Loucy (cell line): ENCODE measurements around the gene SPATA2L.

Experiments used
- H2AFZ ChIP-seq: fragments of 200-600 bp; sonication (generic); 2 replicates; pipeline ENCODE4 v1.6.0; 2016; ENCODE audit warnings: antibody characterized with exemption, mild to moderate bottlenecking, low read length, moderate library complexity
- H3F3A ChIP-seq: fragments of 200-600 bp; 2 replicates; pipeline ENCODE4 v1.6.0; 2016; ENCODE audit warnings: antibody characterized with exemption, low read depth, mild to moderate bottlenecking
- H3K27me3 ChIP-seq: fragments of 200-600 bp; sonication (generic); 2 replicates; pipeline ENCODE4 v1.6.1; 2014; ENCODE audit warnings: low read length, mild to moderate bottlenecking; ENCODE audit not compliant: insufficient read depth, poor library complexity, severe bottlenecking
- H3K36me3 ChIP-seq: fragments of 200-600 bp; sonication (generic); 2 replicates; pipeline ENCODE4 v1.6.1; 2016; ENCODE audit warnings: low read length; ENCODE audit not compliant: insufficient read depth
- H3K4me1 ChIP-seq: fragments of 200-600 bp; sonication (generic); 2 replicates; pipeline ENCODE4 v1.5.1; 2014; ENCODE audit warnings: low read length, mild to moderate bottlenecking; ENCODE audit not compliant: insufficient read depth, poor library complexity, severe bottlenecking
- H3K4me2 ChIP-seq: fragments of 200-600 bp; sonication (generic); 2 replicates; pipeline ENCODE4 v1.6.0; 2014; ENCODE audit warnings: antibody characterized with exemption, low read length, low read depth, mild to moderate bottlenecking; ENCODE audit not compliant: poor library complexity, severe bottlenecking
- H3K4me3 ChIP-seq: fragments of 200-600 bp; sonication (generic); 2 replicates; pipeline ENCODE4 v1.5.1; 2014; ENCODE audit warnings: low read length, mild to moderate bottlenecking, mixed read lengths; ENCODE audit not compliant: poor library complexity, severe bottlenecking
- H3K79me2 ChIP-seq: fragments of 200-600 bp; sonication (generic); 2 replicates; pipeline ENCODE4 v1.6.1; 2014; ENCODE audit warnings: low read length; ENCODE audit not compliant: insufficient read depth
- H3K9ac ChIP-seq: fragments of 200-600 bp; sonication (generic); 2 replicates; pipeline ENCODE4 v1.6.0; 2014; ENCODE audit warnings: mild to moderate bottlenecking, low read depth, low read length, moderate library complexity; ENCODE audit not compliant: poor library complexity, severe bottlenecking
- H3K9me2 ChIP-seq: fragments of 200-600 bp; sonication (generic); replicated peaks from 2 replicates; pipeline ENCODE4 v1.6.1; 2016; ENCODE audit warnings: low read depth, low read length, mixed read lengths
- H3K9me3 ChIP-seq: fragments of 200-600 bp; sonication (generic); 2 replicates; pipeline ENCODE4 v1.6.1; 2014; ENCODE audit warnings: mild to moderate bottlenecking, antibody characterized with exemption, low read length, low read depth; ENCODE audit not compliant: insufficient read depth
- H4K20me1 ChIP-seq: fragments of 200-600 bp; sonication (generic); 2 replicates; pipeline ENCODE4 v1.6.0; 2014; ENCODE audit warnings: antibody characterized with exemption, low read length, mild to moderate bottlenecking; ENCODE audit not compliant: insufficient read depth, poor library complexity, severe bottlenecking
- CTCF ChIP-seq: fragments of 200-600 bp; sonication (generic); conservative IDR thresholded peaks from 2 replicates; pipeline ENCODE4 v1.5.1; 2014; ENCODE audit warnings: mild to moderate bottlenecking, antibody characterized with exemption, low read length
- EZH2phosphoT487 ChIP-seq: fragments of 200-600 bp; IDR thresholded peaks from 2 replicates; pipeline ENCODE4 v1.6.1; 2018; ENCODE audit warnings: antibody characterized with exemption, mild to moderate bottlenecking, moderate library complexity, borderline replicate concordance

SPATA2L gene

GRCh38 chr16:89701425-89702406, at the start of gene SPATA2L:
SPATA2L (minus strand) TSS chr16:89701705; CDS start chr16:89701232, 473 bp downstream.
- Histone ChIP-seq H3F3A (no peaks in the 10 kb centered on the region), H3K9ac (no peak within 1 kb of the TSS), H3K9me3 (no peaks in the 10 kb centered on the region), H3K79me2 (no peaks in the 10 kb centered on the region), H2AFZ (peak within 1 kb of the TSS; percentile 70; the same call in 1 of the 2 replicates), H3K4me2 (peak within 1 kb of the TSS; percentile 69), H3K4me1 (peaks cover 8% of the 10 kb centered on the region), H3K4me3 (peak within 1 kb of the TSS; percentile 72), H3K9me2 (no peaks in the 10 kb centered on the region), H4K20me1 (no peaks in the 10 kb centered on the region), H3K36me3 (no peaks in the 10 kb centered on the region), H3K27me3 (no peaks in the 10 kb centered on the region)
- TF ChIP-seq CTCF (peak; percentile 15; the same call in 1 of the 2 replicates), EZH2phosphoT487 (no peak)

GRCh38 chr16:89749637-89750036, 48.1 kb upstream of the SPATA2L start:
- Histone ChIP-seq H3K4me3 (no peak overlapping the region), H3K4me2 (no peak overlapping the region), H3K9me3 (no peaks in the 10 kb centered on the region), H3K9ac (no peak overlapping the region), H3F3A (no peaks in the 10 kb centered on the region), H3K36me3 (peaks cover 31% of the 10 kb centered on the region; the same call in 1 of the 2 replicates), H3K79me2 (no peaks in the 10 kb centered on the region), H2AFZ (no peak overlapping the region), H3K9me2 (no peaks in the 10 kb centered on the region), H3K4me1 (no peaks in the 10 kb centered on the region), H4K20me1 (no peaks in the 10 kb centered on the region), H3K27me3 (no peaks in the 10 kb centered on the region)
- TF ChIP-seq CTCF = no peak
- TF ChIP-seq EZH2phosphoT487 = no peak

GRCh38 chr16:89748921-89749320, 47.4 kb upstream of the SPATA2L start:
- Histone ChIP-seq H3K4me2 (no peak overlapping the region), H3K27me3 (no peaks in the 10 kb centered on the region), H3K9me3 (no peaks in the 10 kb centered on the region), H3K79me2 (no peaks in the 10 kb centered on the region), H2AFZ (no peak overlapping the region), H3K4me3 (no peak overlapping the region), H3F3A (no peaks in the 10 kb centered on the region), H3K9me2 (no peaks in the 10 kb centered on the region), H4K20me1 (no peaks in the 10 kb centered on the region), H3K4me1 (no peaks in the 10 kb centered on the region), H3K36me3 (peaks cover 31% of the 10 kb centered on the region; the same call in 1 of the 2 replicates), H3K9ac (no peak overlapping the region)
- TF ChIP-seq CTCF (no peak), EZH2phosphoT487 (no peak)
